HG03354 (cell line): ENCODE data around the gene GOLGA7B.
A peak's percentile ranks its signal among the peaks of the same experiment; 100 is the strongest.

Experiments
- ATAC-seq: cut with Tn5 transposase; IDR thresholded peaks from one replicate; pipeline ENCODE4 v1.9.1; 2021; ENCODE audit warnings: mild to moderate bottlenecking; ENCODE audit not compliant: unreplicated experiment, poor library complexity, severe bottlenecking

Gene GOLGA7B

GRCh38 chr10:97865488-97865887, 15.8 kb downstream of the GOLGA7B start:
- no peak for ATAC-seq

- no peak for ATAC-seq
These were observed 17.0 kb downstream of the GOLGA7B start for GRCh38 chr10:97866524-97867219.

- no peak for ATAC-seq
These were observed 17.7 kb downstream of the GOLGA7B start for GRCh38 chr10:97867220-97867800.

- ATAC-seq: no peak
These were observed 18.6 kb downstream of the GOLGA7B start for GRCh38 chr10:97868134-97868685.

GRCh38 chr10:97869091-97870042, 19.7 kb downstream of the GOLGA7B start:
- ATAC-seq: peak; percentile 96

GRCh38 chr10:97870990-97871389, 21.3 kb downstream of the GOLGA7B start:
- no peak for ATAC-seq

- no peak for ATAC-seq
These were observed 23.9 kb downstream of the GOLGA7B start for GRCh38 chr10:97873569-97873968.

- no peak for ATAC-seq
These were observed 24.7 kb downstream of the GOLGA7B start for GRCh38 chr10:97874332-97874731.

- no peak for ATAC-seq
These were observed 25.7 kb downstream of the GOLGA7B start for GRCh38 chr10:97875391-97875790.

GRCh38 chr10:97876402-97876801, 26.8 kb downstream of the GOLGA7B start:
- no peak for ATAC-seq

GRCh38 chr10:97879241-97879640, 29.6 kb downstream of the GOLGA7B start:
- no peak for ATAC-seq

GRCh38 chr10:97880109-97880508, 30.5 kb downstream of the GOLGA7B start:
- no peak for ATAC-seq

GRCh38 chr10:97882142-97883091, 32.8 kb downstream of the GOLGA7B start:
- no peak for ATAC-seq

- no peak for ATAC-seq
These were observed 33.4 kb downstream of the GOLGA7B start for GRCh38 chr10:97883092-97883485.

- no peak for ATAC-seq
These were observed 36.6 kb downstream of the GOLGA7B start for GRCh38 chr10:97886286-97886685.

GRCh38 chr10:97887399-97887798, 37.8 kb downstream of the GOLGA7B start:
- ATAC-seq: no peak

- ATAC-seq: no peak
These were observed 38.5 kb downstream of the GOLGA7B start for GRCh38 chr10:97888134-97888533.

- no peak for ATAC-seq
These were observed 39.1 kb downstream of the GOLGA7B start for GRCh38 chr10:97888641-97889262.
